Measurements from ENCODE around the gene NECTIN1.

Gene NECTIN1

DNA sequence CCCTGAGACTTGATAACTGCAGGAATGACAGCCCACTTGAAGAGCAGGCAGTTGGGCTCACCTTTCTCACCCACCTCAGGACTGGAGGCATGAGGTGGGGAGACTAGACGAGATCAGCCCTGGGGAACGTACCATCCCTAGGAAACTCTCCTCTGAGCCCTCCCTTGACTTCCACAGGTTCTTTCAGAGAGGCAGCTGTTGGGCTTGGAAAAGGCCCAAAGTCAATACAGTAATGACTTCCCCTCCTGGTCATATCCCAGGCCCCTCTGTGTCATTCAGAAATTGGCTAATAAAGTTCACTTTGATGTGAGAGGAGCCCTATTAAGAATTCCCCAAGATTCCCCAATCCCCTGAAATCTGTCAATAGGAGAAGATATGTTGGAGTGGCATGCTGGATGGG, 5.8 kb upstream of the NECTIN1 start:
- FAIRE-seq, result no peak
- no peak for DNase-seq (ENCODE audit: insufficient read length, low spot score)

DNA sequence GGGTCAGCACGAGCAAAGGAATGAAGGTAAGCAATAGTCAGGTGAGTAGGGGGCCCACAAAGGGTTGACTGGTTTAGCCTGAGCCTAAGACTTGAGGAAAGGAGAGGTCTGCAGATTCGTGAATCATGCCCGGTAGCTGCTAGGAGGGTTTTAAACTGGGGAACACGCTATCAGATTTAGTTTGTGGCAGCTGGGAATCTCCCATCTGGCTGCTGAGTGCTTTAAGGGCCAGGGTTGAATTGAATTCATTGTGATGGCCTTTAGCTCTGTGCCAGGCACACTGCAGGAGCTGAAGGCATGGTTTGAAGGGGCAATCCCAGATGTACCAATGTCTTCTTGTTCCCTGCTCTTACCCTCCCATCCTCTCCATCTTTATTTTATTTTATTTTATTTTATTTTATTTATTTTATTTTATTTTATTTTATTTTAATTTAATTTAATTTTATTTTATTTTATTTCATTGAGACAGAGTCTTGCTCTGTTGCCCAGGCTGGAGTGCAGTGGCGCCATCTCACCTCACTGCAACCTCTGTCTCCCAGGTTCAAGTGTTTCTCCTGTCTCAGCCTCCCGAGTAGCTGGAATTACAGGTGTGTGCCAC, 1.9 kb upstream of the NECTIN1 start:
- DNase-seq (ENCODE audit: insufficient read length, low spot score), result no peak
- no peak for FAIRE-seq

DNA sequence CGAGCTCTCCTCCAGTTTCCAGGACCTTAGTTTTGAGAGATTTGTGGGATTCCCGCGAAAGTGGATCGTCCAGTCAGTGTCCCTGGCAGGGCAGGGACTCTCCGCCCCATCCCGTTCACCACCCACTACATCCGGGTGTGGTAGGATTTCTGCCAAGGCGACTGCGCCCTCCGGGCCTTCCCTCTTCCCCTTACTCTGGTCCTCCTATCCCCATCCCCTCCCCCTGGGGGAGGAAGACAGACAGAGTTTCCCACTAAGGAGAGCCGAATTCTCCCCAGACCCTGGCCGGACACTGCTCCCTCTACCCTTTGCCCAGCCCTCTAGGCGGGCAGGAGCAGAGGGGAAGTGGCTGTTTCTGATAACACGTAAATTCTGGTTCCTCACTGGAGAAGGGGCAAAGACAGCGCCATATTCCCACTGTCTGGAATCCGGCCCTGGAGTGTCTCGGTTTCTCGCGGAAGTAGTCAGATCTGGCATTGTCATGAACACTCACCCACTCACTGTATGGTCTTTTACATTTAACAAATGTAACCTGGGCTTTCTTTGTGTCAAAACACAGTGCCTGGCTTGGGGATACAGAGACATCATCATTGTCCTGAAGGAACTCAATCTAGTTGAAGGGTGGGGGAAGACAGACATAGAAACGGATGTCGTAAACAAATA, 1.1 kb upstream of the NECTIN1 start:
- DNase-seq (ENCODE audit: insufficient read length, low spot score) (peak; percentile 23), FAIRE-seq (no peak)

GRCh38 chr11:119729581-119729927, 554 bp upstream of the NECTIN1 start:
- FAIRE-seq (no peak), DNase-seq (ENCODE audit: insufficient read length, low spot score) (no peak)

- FAIRE-seq, result no peak
- DNase-seq (ENCODE audit: insufficient read length, low spot score), result peak; percentile 22
Observed at GRCh38 chr11:119728211-119728626, 781 bp downstream of the NECTIN1 start.

GRCh38 chr11:119727523-119728151, 1.4 kb downstream of the NECTIN1 start:
- DNase-seq (ENCODE audit: insufficient read length, low spot score), result no peak
- FAIRE-seq, result peak; percentile 23

GRCh38 chr11:119726585-119727522, 2.1 kb downstream of the NECTIN1 start:
- FAIRE-seq (no peak), DNase-seq (ENCODE audit: insufficient read length, low spot score) (no peak)

- FAIRE-seq, result no peak
- DNase-seq (ENCODE audit: insufficient read length, low spot score), result no peak
Observed at GRCh38 chr11:119726150-119726553, 2.8 kb downstream of the NECTIN1 start.

DNA sequence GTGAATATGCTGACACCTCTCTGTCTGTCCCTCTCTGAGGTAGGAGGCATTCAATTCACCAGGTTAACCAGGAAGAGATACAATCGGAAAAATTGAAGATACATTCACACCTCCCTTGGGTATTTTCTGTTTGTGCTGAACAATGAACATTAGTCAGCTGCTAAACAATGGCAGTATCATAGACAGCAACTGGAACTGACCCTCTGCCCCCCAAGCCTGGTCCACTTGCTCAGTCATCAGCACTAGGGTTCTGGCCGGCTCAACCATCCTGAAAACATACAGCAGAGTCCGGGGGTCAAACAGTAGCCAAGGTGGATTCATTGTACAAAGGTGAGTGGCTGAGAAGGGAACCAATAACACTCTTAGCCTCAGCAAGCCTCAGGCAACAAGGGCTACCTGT, 4.0 kb downstream of the NECTIN1 start:
- FAIRE-seq (no peak), DNase-seq (ENCODE audit: insufficient read length, low spot score) (no peak)

GRCh38 chr11:119723952-119724325, 5.1 kb downstream of the NECTIN1 start:
- DNase-seq (ENCODE audit: insufficient read length, low spot score) (no peak), FAIRE-seq (no peak)

DNA sequence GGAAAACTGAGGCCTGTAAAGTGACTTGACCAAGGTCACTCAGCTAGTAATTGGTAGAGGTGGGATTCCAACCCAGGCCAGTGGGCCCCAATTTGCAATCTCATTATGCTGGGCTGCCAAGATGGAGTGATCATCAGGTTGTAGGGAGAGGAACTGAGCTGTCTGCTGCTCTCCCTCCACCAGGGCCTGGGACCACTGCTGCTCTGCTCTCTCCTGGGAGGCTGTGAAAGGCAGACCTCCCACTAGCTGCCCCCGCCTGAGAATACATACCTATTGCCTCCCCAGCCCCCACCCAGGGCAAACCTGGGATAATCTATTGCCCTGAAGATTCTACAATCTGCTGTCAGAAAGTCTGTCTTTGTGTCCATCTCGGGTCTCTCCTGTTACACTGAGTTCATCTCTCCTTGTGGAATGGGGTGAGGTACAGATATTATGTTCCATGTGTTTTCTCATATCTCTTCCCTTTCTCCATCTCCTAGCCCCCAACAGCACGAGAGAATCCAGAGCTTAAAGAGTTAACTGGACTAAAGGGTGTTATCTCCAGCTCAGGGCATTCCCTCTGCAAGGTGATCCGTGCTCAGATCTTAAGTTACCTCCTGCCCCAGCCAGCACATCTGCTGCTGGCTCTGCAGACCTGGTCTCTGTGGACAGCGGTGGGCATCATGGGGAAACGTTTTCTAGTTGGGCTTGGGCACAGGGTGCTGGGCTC, 5.6 kb downstream of the NECTIN1 start:
- FAIRE-seq (no peak), DNase-seq (ENCODE audit: insufficient read length, low spot score) (no peak)

GRCh38 chr11:119722281-119722794, 6.7 kb downstream of the NECTIN1 start:
- no peak for FAIRE-seq

GRCh38 chr11:119721129-119722120, 7.6 kb downstream of the NECTIN1 start:
- peak; percentile 41 for DNase-seq (ENCODE audit: insufficient read length, low spot score)
- no peak for FAIRE-seq

More at GRCh38 chr11:119722281-119722794, 6.7 kb downstream of the NECTIN1 start:
- DNase-seq (ENCODE audit: insufficient read length, low spot score), result no peak

- no peak for FAIRE-seq
- no peak for DNase-seq (ENCODE audit: insufficient read length, low spot score)
Observed at GRCh38 chr11:119720311-119720913, 8.6 kb downstream of the NECTIN1 start.

- no peak for FAIRE-seq
- no peak for DNase-seq (ENCODE audit: insufficient read length, low spot score)
Observed at GRCh38 chr11:119717839-119718534, 11.0 kb downstream of the NECTIN1 start.

DNA sequence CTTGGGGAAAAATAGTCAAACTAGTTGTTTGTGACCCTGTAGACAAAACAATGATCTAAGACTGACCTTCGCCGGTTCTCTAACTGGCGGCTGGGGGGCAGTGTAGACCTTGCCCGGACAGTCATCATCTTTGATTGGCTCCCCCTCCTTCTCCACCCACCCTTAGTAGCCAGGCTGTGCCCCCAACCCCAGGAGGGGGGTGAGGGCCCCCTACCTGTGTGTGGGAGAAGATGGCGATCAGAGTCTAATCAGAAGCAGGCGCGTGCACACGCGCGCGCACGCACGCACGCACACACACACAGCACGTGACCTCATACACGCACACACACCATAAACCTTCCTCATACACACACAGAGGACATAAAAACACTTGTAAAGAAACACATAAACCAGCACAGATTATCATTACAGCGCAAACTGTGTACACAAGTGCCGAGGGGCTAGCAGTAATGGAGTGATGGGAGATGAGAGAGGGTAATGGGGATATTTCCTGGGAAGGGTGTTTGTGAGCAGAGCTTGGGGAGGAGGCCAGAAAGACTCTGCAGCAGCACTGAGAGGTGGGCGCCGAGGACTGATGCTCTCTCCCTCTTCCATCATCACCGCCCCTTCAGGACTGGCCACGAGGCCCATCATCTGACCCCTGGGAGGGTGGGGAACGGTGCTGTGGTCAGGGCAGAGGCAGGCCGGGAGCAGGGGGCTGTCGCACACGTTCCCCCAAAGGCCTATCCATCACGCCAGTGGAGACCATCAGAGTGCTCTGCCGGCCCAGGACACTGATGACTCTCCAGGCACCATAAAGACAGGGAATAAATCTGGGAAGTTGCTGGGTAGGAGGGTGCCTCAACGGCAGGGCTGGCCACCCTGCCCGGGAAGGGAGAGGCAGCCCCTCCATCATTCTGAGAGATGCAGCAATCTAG, 12.2 kb downstream of the NECTIN1 start:
- no peak for FAIRE-seq
- no peak for DNase-seq (ENCODE audit: insufficient read length, low spot score)

DNA sequence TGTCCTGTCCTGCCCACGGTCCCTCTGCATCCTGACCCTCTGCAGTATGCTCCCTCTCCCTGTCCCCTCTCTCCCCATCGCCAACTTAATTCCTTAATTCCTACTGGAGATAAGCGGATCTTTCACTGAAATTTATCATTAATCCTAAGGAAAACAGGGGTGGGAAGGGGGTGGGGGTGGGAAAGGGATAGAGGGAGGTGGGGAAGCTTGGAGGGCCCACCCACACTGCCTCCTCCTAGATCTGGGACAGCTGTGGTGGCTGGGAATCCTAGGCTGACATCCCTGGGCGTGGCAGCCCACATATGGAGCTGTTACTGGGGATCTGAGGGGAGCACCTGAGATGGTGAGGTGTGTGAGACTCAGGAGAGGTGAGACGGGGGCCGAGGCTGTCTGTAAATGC, 14.4 kb downstream of the NECTIN1 start:
- FAIRE-seq (no peak), DNase-seq (ENCODE audit: insufficient read length, low spot score) (no peak)
